Measurements from ENCODE around the gene FAM53B.

The FAM53B gene

GRCh38 chr10:124693396-124693795 lies 50.8 kb downstream of the FAM53B start:
- peaks cover 0 to 43% of the 10 kb centered on the region in 2 experiments; a peak in 1 of 3 replicates for H3K36me3 ChIP-seq (ENCODE audit: control insufficient read depth in 2 of 2, insufficient read depth in 1 of 2, low read length in 2 of 2)
- no peaks in the 10 kb centered on the region for H3K9me3 ChIP-seq (ENCODE audit: control insufficient read depth, insufficient read depth, low read depth, low read length)
- H3K27ac ChIP-seq (ENCODE audit: extremely low read depth, low read depth, low read length), result no peak overlapping the region
- H3K4me3 ChIP-seq (ENCODE audit: low read depth, low read length), result no peak overlapping the region
- TF ChIP-seq ZNF449 (tag by site-specific recombination; IDR thresholded peaks at IDR 0.05), result no peak
- TF ChIP-seq ZNF211 (tag by site-specific recombination; IDR thresholded peaks at IDR 0.05; ENCODE audit: low read depth), result no peak
- 0 out of 2 replicates have a peak, but pooled peaks have one; percentile 36 for TF ChIP-seq ZNF18 (tag by site-specific recombination; IDR thresholded peaks at IDR 0.05)
- TF ChIP-seq REST (tag by site-specific recombination; IDR thresholded peaks at IDR 0.05), result no peak
- 0 out of 2 replicates have a peak, but pooled peaks have one; percentile 37 for TF ChIP-seq ZNF600 (tag by site-specific recombination; IDR thresholded peaks at IDR 0.05)
- TF ChIP-seq ATF2 (tag by site-specific recombination; IDR thresholded peaks at IDR 0.05; ENCODE audit: low read depth), result no peak
- CTCF ChIA-PET, result no interaction called here
- H3K4me1 ChIP-seq (ENCODE audit: control insufficient read depth, insufficient read depth, low read length), result no peaks in the 10 kb centered on the region
- POLR2A ChIA-PET, result no interaction called here

- Histone ChIP-seq H3K4me1 (ENCODE audit: control insufficient read depth, insufficient read depth, low read length) (no peaks in the 10 kb centered on the region), H3K4me3 (ENCODE audit: low read depth, low read length) (no peak overlapping the region), H3K36me3 (ENCODE audit: control insufficient read depth in 2 of 2, insufficient read depth in 1 of 2, low read length in 2 of 2) (peaks cover 0 to 46% of the 10 kb centered on the region in 2 experiments; a peak in 1 of 3 replicates), H3K27ac (ENCODE audit: extremely low read depth, low read depth, low read length) (no peak overlapping the region), H3K9me3 (ENCODE audit: control insufficient read depth, insufficient read depth, low read depth, low read length) (no peaks in the 10 kb centered on the region)
- POLR2A ChIA-PET, result no interaction called here
- CTCF ChIA-PET, result no interaction called here
- TF ChIP-seq ZNF140 (tag by site-specific recombination; IDR thresholded peaks at IDR 0.05) (no peak), ZNF449 (tag by site-specific recombination; IDR thresholded peaks at IDR 0.05) (no peak), MYNN (tag by site-specific recombination; IDR thresholded peaks at IDR 0.05; ENCODE audit: borderline replicate concordance) (no peak), GFI1B (tag by site-specific recombination; IDR thresholded peaks at IDR 0.05) (no peak), ZNF184 (tag by site-specific recombination; IDR thresholded peaks at IDR 0.05) (no peak), ZNF677 (tag by site-specific recombination; IDR thresholded peaks at IDR 0.05) (no peak), ZNF639 (tag by site-specific recombination; IDR thresholded peaks at IDR 0.05) (no peak), ZNF274 (IDR thresholded peaks at IDR 0.05; ENCODE audit: low read length) (no peak), ZNF274 (tag by site-specific recombination; IDR thresholded peaks at IDR 0.05; ENCODE audit: borderline replicate concordance) (no peak), ZNF2 (tag by site-specific recombination; IDR thresholded peaks at IDR 0.05) (no peak), ZNF266 (tag by site-specific recombination; IDR thresholded peaks at IDR 0.05; ENCODE audit: low read depth) (no peak), ZNF830 (tag by site-specific recombination; IDR thresholded peaks at IDR 0.05; ENCODE audit: low read depth) (no peak), ZNF223 (tag by site-specific recombination; IDR thresholded peaks at IDR 0.05) (no peak), ZNF426 (tag by site-specific recombination; IDR thresholded peaks at IDR 0.05) (no peak), ZSCAN4 (tag by site-specific recombination; IDR thresholded peaks at IDR 0.05) (no peak), ZNF341 (tag by site-specific recombination; IDR thresholded peaks at IDR 0.05; ENCODE audit: low read depth) (no peak)
These were observed 52.1 kb downstream of the FAM53B start for GRCh38 chr10:124692100-124692446.
